ENCODE results near the gene LPGAT1. TPM values are rescaled to one million over a fixed set of nuclear protein-coding genes. Genes with fewer than 3 reads are reported as not detected.

The LPGAT1 gene
- total RNA-seq, 1 donor from 2014 or later: 35.3 TPM

GRCh38 chr1:211843018-211843417 lies 12.5 kb upstream of the LPGAT1 start:
- peak overlapping the region; percentile 13 for H3K27ac Mint-ChIP-seq
- peaks cover 7% of the 10 kb centered on the region for H3K27me3 Mint-ChIP-seq (ENCODE audit: insufficient read depth)
- H3K4me1 Mint-ChIP-seq (ENCODE audit: low read depth): peaks cover 29% of the 10 kb centered on the region
- H3K36me3 Mint-ChIP-seq (ENCODE audit: low read depth): peaks cover 2% of the 10 kb centered on the region
- intact Hi-C loops (cut with micrococcal nuclease): no loop called here
- no peak for DNase-seq (ENCODE audit: low spot score)
- no peak overlapping the region for H3K4me3 Mint-ChIP-seq
- no peaks in the 10 kb centered on the region for H3K9me3 Mint-ChIP-seq

DNA sequence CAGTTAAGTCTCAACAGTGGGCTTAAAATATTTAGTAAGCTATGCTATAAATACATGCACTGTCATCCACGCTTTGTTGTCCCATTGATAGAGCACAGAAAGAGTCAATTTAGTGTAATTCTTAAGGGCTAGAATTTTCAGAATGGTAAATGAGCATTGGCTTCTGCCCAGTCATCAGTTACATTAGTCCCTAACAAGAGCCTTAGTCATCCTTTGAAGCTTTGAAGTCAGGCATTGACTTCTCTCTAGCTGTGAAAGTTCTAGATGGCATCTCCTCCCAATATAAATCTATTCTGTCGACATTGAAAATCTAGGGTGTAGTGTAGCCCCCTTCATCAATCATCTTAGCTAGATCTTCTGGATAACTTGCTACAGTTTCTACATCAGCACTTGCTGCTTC lies 12.0 kb upstream of the LPGAT1 start:
- Mint-ChIP-seq H3K36me3 (ENCODE audit: low read depth) (peaks cover 2% of the 10 kb centered on the region), H3K4me3 (no peak overlapping the region), H3K27me3 (ENCODE audit: insufficient read depth) (peaks cover 7% of the 10 kb centered on the region), H3K27ac (no peak overlapping the region), H3K4me1 (ENCODE audit: low read depth) (peaks cover 29% of the 10 kb centered on the region), H3K9me3 (no peaks in the 10 kb centered on the region)
- intact Hi-C loops (cut with micrococcal nuclease): no loop called here
- DNase-seq (ENCODE audit: low spot score): no peak

- H3K4me1 Mint-ChIP-seq (ENCODE audit: low read depth): peaks cover 36% of the 10 kb centered on the region
- DNase-seq (ENCODE audit: low spot score): no peak
- peaks cover 8% of the 10 kb centered on the region for H3K36me3 Mint-ChIP-seq (ENCODE audit: low read depth)
- no peaks in the 10 kb centered on the region for H3K9me3 Mint-ChIP-seq
- intact Hi-C loops (cut with micrococcal nuclease): loop anchor here (1.0 kb wide), 1 partner anchor 8 kb away; no protein-coding TSS in a partner anchor
- no peak overlapping the region for H3K4me3 Mint-ChIP-seq
- H3K27ac Mint-ChIP-seq: no peak overlapping the region
- peaks cover 8% of the 10 kb centered on the region for H3K27me3 Mint-ChIP-seq (ENCODE audit: insufficient read depth)
These were observed 8.5 kb upstream of the LPGAT1 start for GRCh38 chr1:211839106-211839505.

- DNase-seq (ENCODE audit: low spot score): peak; percentile 22
- peaks cover 56% of the 10 kb centered on the region for H3K4me1 Mint-ChIP-seq (ENCODE audit: low read depth)
- peak overlapping the region; percentile 51 for H3K4me3 Mint-ChIP-seq
- H3K27ac Mint-ChIP-seq: peak overlapping the region; percentile 45
- peaks cover 4% of the 10 kb centered on the region for H3K27me3 Mint-ChIP-seq (ENCODE audit: insufficient read depth)
- intact Hi-C loops (cut with micrococcal nuclease): loop anchor here (1.0 to 5.0 kb wide), 7 partner anchors 96 to 959 kb away; partner anchors contain the start of genes DTL, INTS7, NSL1 and PPP2R5A
- no peaks in the 10 kb centered on the region for H3K9me3 Mint-ChIP-seq
- H3K36me3 Mint-ChIP-seq (ENCODE audit: low read depth): peaks cover 8% of the 10 kb centered on the region
These were observed 2.7 kb upstream of the LPGAT1 start for GRCh38 chr1:211833174-211833820.

- intact Hi-C loops (cut with micrococcal nuclease): loop anchor here (1.0 to 5.0 kb wide), 7 partner anchors 95 to 960 kb away; partner anchors contain the start of genes DTL, INTS7, NSL1 and PPP2R5A
- Mint-ChIP-seq H3K4me3 (peak overlapping the region; percentile 51), H3K36me3 (ENCODE audit: low read depth) (peaks cover 8% of the 10 kb centered on the region), H3K4me1 (ENCODE audit: low read depth) (peaks cover 62% of the 10 kb centered on the region), H3K27me3 (ENCODE audit: insufficient read depth) (peaks cover 2% of the 10 kb centered on the region), H3K27ac (peak overlapping the region; percentile 45), H3K9me3 (no peaks in the 10 kb centered on the region)
- DNase-seq (ENCODE audit: low spot score): no peak
These were observed 2.1 kb upstream of the LPGAT1 start for GRCh38 chr1:211832661-211833060.

GRCh38 chr1:211831558-211832323 lies 1.2 kb upstream of the LPGAT1 start:
- H3K4me3 Mint-ChIP-seq: peak overlapping the region; percentile 88
- H3K27me3 Mint-ChIP-seq (ENCODE audit: insufficient read depth): peaks cover 2% of the 10 kb centered on the region
- intact Hi-C loops (cut with micrococcal nuclease): loop anchor here (1.0 to 5.0 kb wide), 7 partner anchors 8 to 961 kb away; partner anchors contain the start of genes NSL1, PPP2R5A, SLC30A1 and TATDN3
- DNase-seq (ENCODE audit: low spot score): no peak
- no peaks in the 10 kb centered on the region for H3K9me3 Mint-ChIP-seq
- peaks cover 69% of the 10 kb centered on the region for H3K4me1 Mint-ChIP-seq (ENCODE audit: low read depth)
- peaks cover 15% of the 10 kb centered on the region for H3K36me3 Mint-ChIP-seq (ENCODE audit: low read depth)
- peak overlapping the region; percentile 69 for H3K27ac Mint-ChIP-seq

GRCh38 chr1:211830055-211830327 lies 572 bp downstream of the LPGAT1 start:
- no peak for DNase-seq (ENCODE audit: low spot score)

DNA sequence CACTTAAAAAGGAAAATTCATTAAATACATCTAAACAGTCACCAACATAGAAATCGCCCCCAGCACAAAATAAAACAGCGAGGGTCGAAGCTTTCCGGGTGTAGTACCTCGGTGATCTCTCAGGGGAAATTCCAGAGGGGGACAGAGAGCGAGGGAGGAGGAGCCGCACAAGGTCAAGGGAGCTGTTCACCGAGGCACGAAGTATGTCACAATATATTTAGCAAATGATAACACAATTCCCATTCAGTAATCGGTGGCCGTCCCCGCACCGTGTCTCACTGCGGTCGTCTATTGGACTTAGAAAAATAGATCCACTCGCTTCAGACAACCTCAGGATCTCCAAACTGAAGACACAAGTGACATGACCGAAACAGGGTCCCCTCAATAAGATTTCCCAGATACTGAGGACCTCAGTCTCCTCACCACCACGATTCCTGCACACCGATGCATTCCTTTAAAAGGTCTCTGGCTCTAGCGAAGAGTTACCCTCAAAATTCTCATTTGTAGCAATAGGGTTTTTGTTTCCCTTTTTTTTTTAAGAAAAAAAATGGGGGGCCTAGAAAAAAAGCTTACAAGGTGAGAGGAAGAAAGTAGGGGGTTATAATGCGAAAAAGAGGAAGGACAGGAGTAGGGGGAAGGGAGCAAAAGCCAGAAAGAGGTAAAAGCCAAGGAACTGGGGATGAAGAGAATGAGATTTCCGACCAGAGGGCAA lies 1.1 kb downstream of the LPGAT1 start:
- Mint-ChIP-seq H3K9me3 (no peaks in the 10 kb centered on the region), H3K36me3 (ENCODE audit: low read depth) (peaks cover 17% of the 10 kb centered on the region), H3K27me3 (ENCODE audit: insufficient read depth) (no peaks in the 10 kb centered on the region), H3K4me3 (peak overlapping the region; percentile 91), H3K27ac (peak overlapping the region; percentile 90), H3K4me1 (ENCODE audit: low read depth) (peaks cover 66% of the 10 kb centered on the region)
- intact Hi-C loops (cut with micrococcal nuclease): loop anchor here (1.0 to 5.0 kb wide), 7 partner anchors 92 to 963 kb away; partner anchors contain the start of genes NSL1, PPP2R5A, SLC30A1 and TATDN3
- no peak for DNase-seq (ENCODE audit: low spot score)

More at GRCh38 chr1:211830055-211830327, 572 bp downstream of the LPGAT1 start:
- H3K27ac Mint-ChIP-seq: peak overlapping the region; percentile 90
- H3K9me3 Mint-ChIP-seq: no peaks in the 10 kb centered on the region
- intact Hi-C loops (cut with micrococcal nuclease): loop anchor here (1.0 to 5.0 kb wide), 7 partner anchors 93 to 962 kb away; partner anchors contain the start of genes NSL1, PPP2R5A, SLC30A1 and TATDN3
- peaks cover under 1% of the 10 kb centered on the region for H3K27me3 Mint-ChIP-seq (ENCODE audit: insufficient read depth)
- H3K4me3 Mint-ChIP-seq: peak overlapping the region; percentile 91
- peaks cover 17% of the 10 kb centered on the region for H3K36me3 Mint-ChIP-seq (ENCODE audit: low read depth)
- H3K4me1 Mint-ChIP-seq (ENCODE audit: low read depth): peaks cover 69% of the 10 kb centered on the region

GRCh38 chr1:211828584-211829342 lies 1.8 kb downstream of the LPGAT1 start:
- peak overlapping the region; percentile 91 for H3K4me3 Mint-ChIP-seq
- H3K4me1 Mint-ChIP-seq (ENCODE audit: low read depth): peaks cover 58% of the 10 kb centered on the region
- peak overlapping the region; percentile 90 for H3K27ac Mint-ChIP-seq
- DNase-seq (ENCODE audit: low spot score): no peak
- no peaks in the 10 kb centered on the region for H3K9me3 Mint-ChIP-seq
- peaks cover 18% of the 10 kb centered on the region for H3K36me3 Mint-ChIP-seq (ENCODE audit: low read depth)
- no peaks in the 10 kb centered on the region for H3K27me3 Mint-ChIP-seq (ENCODE audit: insufficient read depth)
- intact Hi-C loops (cut with micrococcal nuclease): no loop called here

DNA sequence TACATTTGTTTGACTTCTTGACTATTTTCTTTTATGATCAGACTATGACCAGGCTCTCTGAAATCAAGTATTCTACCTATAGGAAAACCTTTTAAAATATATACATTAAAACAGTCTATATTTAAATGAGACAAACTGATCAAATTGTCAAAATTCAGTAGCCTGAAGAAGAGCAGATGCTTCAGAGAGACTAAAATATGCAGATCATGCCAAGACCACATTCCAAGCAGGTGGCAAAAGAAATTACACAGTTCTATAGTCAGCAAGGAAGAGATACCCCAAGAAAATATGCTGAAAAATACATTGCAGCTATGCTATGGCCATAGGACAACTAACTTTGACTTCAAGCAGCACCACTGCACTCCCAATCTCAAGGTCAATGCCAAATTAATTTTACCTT lies 3.5 kb downstream of the LPGAT1 start:
- Mint-ChIP-seq H3K27ac (no peak overlapping the region), H3K4me1 (ENCODE audit: low read depth) (peaks cover 41% of the 10 kb centered on the region), H3K9me3 (no peaks in the 10 kb centered on the region), H3K4me3 (no peak overlapping the region), H3K36me3 (ENCODE audit: low read depth) (peaks cover 18% of the 10 kb centered on the region), H3K27me3 (ENCODE audit: insufficient read depth) (no peaks in the 10 kb centered on the region)
- DNase-seq (ENCODE audit: low spot score): no peak
- intact Hi-C loops (cut with micrococcal nuclease): no loop called here

DNA sequence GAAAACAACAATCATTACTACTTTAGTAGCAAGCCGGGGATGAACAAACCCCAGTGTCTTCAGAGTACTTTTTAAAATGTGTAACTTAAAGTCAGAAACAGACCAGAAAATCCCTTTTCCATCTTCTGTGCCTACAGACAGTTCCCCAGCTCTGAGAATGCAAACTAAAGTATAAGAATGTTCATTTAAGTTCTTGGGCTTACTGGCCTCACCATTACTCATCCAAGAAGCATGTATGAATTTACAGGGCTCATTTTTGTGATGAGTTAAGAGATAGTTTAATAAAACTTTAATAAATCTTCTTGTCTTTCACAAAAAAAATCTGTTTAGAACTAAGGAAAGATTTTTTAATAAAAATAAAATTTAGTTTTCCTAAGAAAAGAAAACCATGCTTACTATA lies 4.6 kb downstream of the LPGAT1 start:
- Mint-ChIP-seq H3K36me3 (ENCODE audit: low read depth) (peaks cover 21% of the 10 kb centered on the region), H3K4me3 (no peak overlapping the region)

More for the DNA sequence above, 4.6 kb downstream of the LPGAT1 start:
- DNase-seq (ENCODE audit: low spot score): no peak
- no peaks in the 10 kb centered on the region for H3K9me3 Mint-ChIP-seq
- no peak overlapping the region for H3K27ac Mint-ChIP-seq
- intact Hi-C loops (cut with micrococcal nuclease): no loop called here
- peaks cover 30% of the 10 kb centered on the region for H3K4me1 Mint-ChIP-seq (ENCODE audit: low read depth)
- H3K27me3 Mint-ChIP-seq (ENCODE audit: insufficient read depth): no peaks in the 10 kb centered on the region

Data from activated T-helper 1 cell treated with anti-CD3 and anti-CD28 coated beads, Interleukin-12 subunit alpha, Interleukin-12 subunit beta, Interleukin-2, Interleukin-4 antibody, amounts not matched to agents 30 ng/mL and 10 ng/mL and 1 ng/mL, durations not matched to agents 14 hours and 24 hours and 36 hours (primary cell).